HepG2 (cell line): ENCODE measurements around the gene ARAP1. TPM values are rescaled to one million over a fixed set of nuclear protein-coding genes. Genes with fewer than 3 reads are reported as not detected.

Source experiments
- ATAC-seq: fragments of 200-7000 bp; cut with Tn5 transposase; 3 replicates; pipeline ENCODE4 v1.9.1; 2020; ENCODE audit warnings: mild to moderate bottlenecking, moderate library complexity
- BruUV-seq: library from RNA; stranded (reverse); fragments of 400-500 nt; replicated peaks from 2 replicates; lab custom pipeline; 2021; lab: Mats Ljungman, UMichigan
- CTCF ChIA-PET: fragments of 300-600 bp; formaldehyde crosslinking; extraction: SDS; loops from one replicate; lab custom pipeline; 2021; ENCODE audit warnings: low total read pairs, inconsistent platforms, low intra/inter-chr PET ratio; lab: Yijun Ruan, JAX
- POLR2A ChIA-PET: fragments of 350-600 bp; sonication (Branson Sonifier 250); formaldehyde crosslinking; loops from one replicate; lab custom pipeline; 2020; ENCODE audit warnings: antibody characterized with exemption, inconsistent platforms; lab: Yijun Ruan, JAX
- DNase-seq: peaks from one replicate; pipeline ENCODE4 v3.0.0-alpha.2; 2015; ENCODE audit warnings: low spot score
- FAIRE-seq: peaks from 3 replicates; lab custom pipeline; 2011; peaks lifted over from hg19 to GRCh38; lab: Jason Lieb, UNC
- H2AFZ ChIP-seq: one replicate; pipeline ENCODE4 v1.6.1; 2011; ENCODE audit warnings: low read length, inconsistent platforms
- H3K27ac ChIP-seq: fragments of 300-600 bp; 3 replicates; pipeline ENCODE4 v1.8.0; 2011; ENCODE audit warnings: mixed run types, mild to moderate bottlenecking, mixed read lengths, low read length, inconsistent platforms; ENCODE audit not compliant: insufficient read depth; ENCODE audit errors: extremely low read length
- H3K27me3 ChIP-seq, 2 experiments: fragments of 200-600 bp in 1 of 2; 2 replicates in 1 of 2; 3 replicates in 1 of 2; pipeline versions ENCODE4 v1.6.0 to v1.8.0; 2011; ENCODE audit warnings: low read length in 2 of 2, mild to moderate bottlenecking in 2 of 2, moderate library complexity in 2 of 2, inconsistent platforms in 1 of 2; ENCODE audit not compliant: insufficient read depth in 2 of 2, control insufficient read depth in 1 of 2
- H3K36me3 ChIP-seq, 2 experiments: fragments of 200-600 bp in 1 of 2; replicated peaks in 1 of 2; 2 replicates in 1 of 2; 3 replicates in 1 of 2; pipeline versions ENCODE4 v1.5.1 to v1.8.0; 2011; ENCODE audit warnings: low read length in 2 of 2, inconsistent platforms in 1 of 2; ENCODE audit not compliant: insufficient read depth in 2 of 2, control insufficient read depth in 1 of 2
- H3K4me1 ChIP-seq: 2 replicates; pipeline ENCODE4 v1.5.1; 2012; ENCODE audit warnings: low read length, inconsistent platforms; ENCODE audit not compliant: insufficient read depth
- H3K4me2 ChIP-seq: 2 replicates; pipeline ENCODE4 v1.6.0; 2011; ENCODE audit warnings: low read depth, low read length, inconsistent platforms
- H3K4me3 ChIP-seq, 3 experiments: fragments of 200-600 bp in 1 of 3; sonication (generic), shearing (Covaris generic) in 1 of 3; replicated peaks in 1 of 3; 2 replicates each; pipeline ENCODE4 v1.5.1; 2011 to 2016; ENCODE audit warnings: low read length in 3 of 3, inconsistent platforms in 2 of 3, low read depth in 2 of 3, mild to moderate bottlenecking in 2 of 3, control low read depth in 1 of 3, mixed read lengths in 1 of 3; ENCODE audit not compliant: insufficient read depth in 1 of 3
- H3K79me2 ChIP-seq: one replicate; pipeline ENCODE4 v1.6.1; 2011; ENCODE audit warnings: low read length, inconsistent platforms; ENCODE audit not compliant: insufficient read depth
- H3K9ac ChIP-seq: 2 replicates; pipeline ENCODE4 v1.6.0; 2011; ENCODE audit warnings: mild to moderate bottlenecking, low read depth, low read length, inconsistent platforms; ENCODE audit not compliant: insufficient read depth
- H3K9me3 ChIP-seq: 2 replicates; pipeline ENCODE4 v1.5.1; 2012; ENCODE audit warnings: mild to moderate bottlenecking, low read length
- H4K20me1 ChIP-seq: 2 replicates; pipeline ENCODE4 v1.6.0; 2011; ENCODE audit warnings: inconsistent platforms, mild to moderate bottlenecking, low read length, moderate library complexity; ENCODE audit not compliant: insufficient read depth
- ATF7-NPFF ChIP-seq: sonication (generic); formaldehyde crosslinking; IDR thresholded peaks from 2 replicates; pipeline ENCODE4 v1.8.1; 2023; ENCODE audit warnings: mild to moderate bottlenecking, low read depth, missing genetic modification reagents, moderate library complexity
- DNMT1 ChIP-seq: sonication (generic); formaldehyde crosslinking; IDR thresholded peaks from 2 replicates; pipeline ENCODE4 v1.5.1; 2020; ENCODE audit warnings: mild to moderate bottlenecking, missing genetic modification reagents
- E2F1 ChIP-seq: sonication (generic); formaldehyde crosslinking; IDR thresholded peaks from 2 replicates; pipeline ENCODE4 v1.5.0; 2020; ENCODE audit warnings: missing genetic modification reagents
- EED ChIP-seq: sonication (generic); formaldehyde crosslinking; IDR thresholded peaks from 2 replicates; pipeline ENCODE4 v1.5.0; 2020; ENCODE audit warnings: mild to moderate bottlenecking, missing genetic modification reagents
- HCFC1 ChIP-seq: fragments of 150-350 bp; IDR thresholded peaks from 2 replicates; pipeline ENCODE4 v1.6.1; 2014; ENCODE audit warnings: low read depth, low read length
- JDP2 ChIP-seq: sonication (generic); formaldehyde crosslinking; IDR thresholded peaks from 2 replicates; pipeline ENCODE4 v1.8.1; 2022; ENCODE audit warnings: missing genetic modification reagents, borderline replicate concordance
- MIER3 ChIP-seq: IDR thresholded peaks from 2 replicates; pipeline ENCODE4 v1.6.1; 2016; ENCODE audit warnings: missing compliant biosample characterization, borderline replicate concordance
- NFATC3 ChIP-seq: sonication (generic); formaldehyde crosslinking; IDR thresholded peaks from 2 replicates; pipeline ENCODE4 v1.5.1; 2020; ENCODE audit warnings: mild to moderate bottlenecking, missing genetic modification reagents
- ZGPAT ChIP-seq: IDR thresholded peaks from 2 replicates; pipeline ENCODE4 v1.6.1; 2016; ENCODE audit warnings: mild to moderate bottlenecking
- ZNF256 ChIP-seq: sonication (generic); formaldehyde crosslinking; conservative IDR thresholded peaks from 2 replicates; pipeline ENCODE4 v1.4.0; 2020; ENCODE audit warnings: missing genetic modification reagents
- ZNF30 ChIP-seq: sonication (generic); formaldehyde crosslinking; IDR thresholded peaks from 2 replicates; pipeline ENCODE4 v1.5.0; 2020; ENCODE audit warnings: mild to moderate bottlenecking, missing genetic modification reagents
- ZNF761 ChIP-seq: sonication (generic); formaldehyde crosslinking; conservative IDR thresholded peaks from 2 replicates; pipeline ENCODE4 v1.4.0; 2020; ENCODE audit warnings: mild to moderate bottlenecking, missing genetic modification reagents
- WGBS: methylation state at CpG from one replicate; pipeline ENCODE4 v1.1.6; 2017; ENCODE audit warnings: low lambda C conversion rate; 5-methylcytosine and 5-hydroxymethylcytosine counted together
- in situ Hi-C: cut with HindIII; loops from 2 replicates; pipeline ENCODE4 v1.10.0; 2017; ENCODE audit warnings: low pct_unique_long_range_greater_than_20kb; ENCODE audit not compliant: extremely low pct_ligation_motif_present
- intact Hi-C: fragments of 100-400 bp; cut with micrococcal nuclease; formaldehyde crosslinking; loops from one replicate; pipeline ENCODE4 v1.10.0; 2022; ENCODE audit not compliant: unreplicated experiment
- polyA plus RNA-seq, 8 experiments: library from polyadenylated mRNA; depleted of rRNA in 3 of 8; stranded (reverse) in 7 of 8; unstranded in 1 of 8; fragments of >200 nt; fragmentation: Illumina TruSeq in 4 of 8; extraction: Trizol in 4 of 8; gene quantifications; 2 replicates each; pipeline versions ENCODE4 v1.2.1 to v1.2.3, GENCODE V29; 2011 to 2016; ENCODE audit warnings: low read depth in 4 of 8, missing spikeins in 1 of 8, mixed read lengths in 1 of 8; ENCODE audit not compliant: insufficient read depth in 1 of 8
- total RNA-seq, 5 experiments: library from RNA; depleted of rRNA; stranded (reverse); fragments of >200 nt; fragmentation: Illumina TruSeq; extraction: Trizol; gene quantifications; 2 replicates each; pipeline ENCODE4 v1.2.3, GENCODE V29; 2016; ENCODE audit warnings: low read depth in 1 of 5
- TF ChIP-seq, protein P1 (sequence below): sonication (generic); formaldehyde crosslinking; IDR thresholded peaks from 2 replicates; pipeline ENCODE4 v1.8.0; 2022; ENCODE audit warnings: missing genetic modification reagents, low read depth, mild to moderate bottlenecking, borderline replicate concordance

ARAP1 gene
- total and polyA plus RNA-seq, 2 of the 13 experiments (the other 11 are each of a cell fraction or from before 2014, with no cell fraction given), result 43.2 to 55.5 TPM

DNA sequence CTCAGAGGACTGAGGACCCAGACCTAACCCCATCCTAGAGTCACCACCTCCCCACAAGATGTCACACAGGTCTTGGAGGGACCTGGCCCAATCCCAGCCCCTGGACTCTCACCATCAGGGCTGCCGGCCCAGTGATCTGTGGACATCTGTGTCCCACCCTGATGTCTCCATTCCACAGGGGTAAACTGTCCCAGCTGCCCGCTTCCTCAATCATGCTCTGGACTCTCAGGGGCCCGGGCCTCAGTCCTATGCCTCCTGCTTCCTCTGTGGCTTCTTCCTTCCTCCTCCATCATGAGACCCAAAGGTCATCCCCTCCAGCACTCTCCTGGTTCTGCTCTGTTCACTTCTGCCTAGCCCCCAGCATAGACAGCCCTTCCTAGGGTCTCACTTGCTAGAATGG lies 32.2 kb downstream of the ARAP1 start:
- ATAC-seq (no peak), DNase-seq (no peak), FAIRE-seq (no peak)
- CTCF ChIA-PET, result no interaction called here
- no peaks in the 10 kb centered on the region for H3K4me1 ChIP-seq
- peaks cover 14% of the 10 kb centered on the region; the same call in 1 of the 2 replicates for H4K20me1 ChIP-seq
- in situ Hi-C loops (no loop called here), intact Hi-C loops (no loop called here)
- H3K27me3 ChIP-seq, result no peaks in the 10 kb centered on the region
- H3K27ac ChIP-seq, result no peak overlapping the region
- TF ChIP-seq HCFC1 (no peak), MIER3 (CRISPR knock-in tag) (no peak), ZNF30 (CRISPR knock-in tag) (no peak), ATF7-NPFF (CRISPR knock-in tag) (no peak), DNMT1 (no peak), JDP2 (no peak), NFATC3 (CRISPR knock-in tag) (no peak), ZNF256 (CRISPR knock-in tag) (no peak), ZGPAT (CRISPR knock-in tag) (no peak), ZNF761 (no peak), E2F1 (no peak), EED (no peak)
- TF ChIP-seq, protein P1, sequence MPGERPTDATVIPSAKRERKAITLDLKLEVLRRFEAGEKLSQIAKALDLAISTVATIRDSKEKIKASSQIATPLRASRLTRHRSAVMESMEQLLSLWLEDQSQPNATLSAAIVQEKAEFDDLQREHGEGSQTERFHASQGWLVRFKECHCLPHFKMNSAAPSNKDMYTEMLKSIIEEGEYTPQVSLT (CRISPR knock-in tag), result no peak
- peaks cover 45% of the 10 kb centered on the region for H3K79me2 ChIP-seq
- no peak overlapping the region for H3K4me2 ChIP-seq
- H3K9me3 ChIP-seq, result no peaks in the 10 kb centered on the region
- no TSS peak for BruUV-seq
- H3K4me3 ChIP-seq, result no peak overlapping the region
- no peak overlapping the region for H3K9ac ChIP-seq
- peaks cover 50 to 89% of the 10 kb centered on the region in 2 experiments; a peak in 4 of 5 replicates for H3K36me3 ChIP-seq
- no peak overlapping the region for H2AFZ ChIP-seq
- POLR2A ChIA-PET, result no interaction called here
- WGBS, result 97% methylated on average over 3 of the region's 3 CpGs
